Osteocyte (in vitro differentiated cells): ENCODE results near the gene WWTR1. TPM values are rescaled to one million over a fixed set of nuclear protein-coding genes. Genes with fewer than 3 reads are reported as not detected.

Source experiments
- DNase-seq: peaks from one replicate; pipeline ENCODE4 v3.0.0; 2021; ENCODE audit warnings: mixed read lengths; ENCODE audit not compliant: unreplicated experiment; ENCODE audit errors: extremely low spot score
- H3K27ac Mint-ChIP-seq: one replicate; pipeline ENCODE4 v1.8.0; 2021; ENCODE audit warnings: mild to moderate bottlenecking, mixed read lengths; ENCODE audit not compliant: unreplicated experiment
- H3K27me3 Mint-ChIP-seq: one replicate; pipeline ENCODE4 v1.8.0; 2021; ENCODE audit warnings: mixed read lengths; ENCODE audit not compliant: unreplicated experiment
- H3K36me3 Mint-ChIP-seq: one replicate; pipeline ENCODE4 v1.8.0; 2021; ENCODE audit warnings: mixed read lengths; ENCODE audit not compliant: unreplicated experiment
- H3K4me1 Mint-ChIP-seq: one replicate; pipeline ENCODE4 v1.8.0; 2021; ENCODE audit warnings: mixed read lengths; ENCODE audit not compliant: unreplicated experiment
- H3K4me3 Mint-ChIP-seq: one replicate; pipeline ENCODE4 v1.8.0; 2021; ENCODE audit warnings: mild to moderate bottlenecking, moderate library complexity, mixed read lengths; ENCODE audit not compliant: unreplicated experiment
- H3K9me3 Mint-ChIP-seq: one replicate; pipeline ENCODE4 v1.8.0; 2021; ENCODE audit warnings: mixed read lengths; ENCODE audit not compliant: unreplicated experiment
- CTCF ChIP-seq: fragments of 200-600 bp; sonication (generic); IDR thresholded peaks from 2 replicates; pipeline ENCODE4 v1.5.0; 2021; ENCODE audit warnings: antibody characterized with exemption, mild to moderate bottlenecking, moderate library complexity
- total RNA-seq: library from RNA; stranded (reverse); gene quantifications from 2 replicates; pipeline ENCODE4 v1.2.1, GENCODE V29; 2021

Gene WWTR1
- total RNA-seq, 1 donor from 2014 or later = 120 TPM

DNA sequence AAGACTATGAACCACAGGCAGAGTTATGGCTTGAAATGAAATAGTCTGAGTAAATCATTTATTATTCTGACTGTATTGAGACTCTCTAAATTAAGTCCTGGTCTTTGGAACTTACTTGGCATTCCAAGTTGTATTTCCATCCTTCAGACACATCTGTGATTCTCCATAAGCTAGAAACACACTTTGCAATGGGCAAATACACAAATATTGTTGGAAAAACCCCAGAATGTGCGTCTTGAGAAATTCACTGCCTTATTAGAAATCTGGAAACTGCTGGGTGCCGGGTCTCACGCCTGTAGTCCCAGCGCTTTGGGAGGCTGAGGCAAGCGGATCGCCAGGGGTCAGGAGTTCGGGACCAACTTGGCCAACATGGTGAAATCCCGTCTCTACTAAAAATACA is 87.8 kb downstream of the WWTR1 start:
- Mint-ChIP-seq H3K27me3 (no peaks in the 10 kb centered on the region), H3K4me3 (no peak overlapping the region), H3K4me1 (peaks cover 67% of the 10 kb centered on the region), H3K27ac (no peak overlapping the region), H3K9me3 (no peaks in the 10 kb centered on the region), H3K36me3 (peaks cover 17% of the 10 kb centered on the region)
- no peak for TF ChIP-seq CTCF
- DNase-seq = no peak

GRCh38 chr3:149567381-149567780 is 90.4 kb downstream of the WWTR1 start:
- TF ChIP-seq CTCF = no peak
- H3K4me1 Mint-ChIP-seq = peaks cover 63% of the 10 kb centered on the region
- H3K36me3 Mint-ChIP-seq = peaks cover 25% of the 10 kb centered on the region
- no peaks in the 10 kb centered on the region for H3K27me3 Mint-ChIP-seq
- no peak for DNase-seq
- no peaks in the 10 kb centered on the region for H3K9me3 Mint-ChIP-seq
- peak overlapping the region; percentile 84 for H3K27ac Mint-ChIP-seq
- H3K4me3 Mint-ChIP-seq = no peak overlapping the region

GRCh38 chr3:149566292-149566975 is 91.4 kb downstream of the WWTR1 start:
- Mint-ChIP-seq H3K27me3 (no peaks in the 10 kb centered on the region), H3K36me3 (peaks cover 16% of the 10 kb centered on the region), H3K4me1 (peaks cover 54% of the 10 kb centered on the region), H3K27ac (peak overlapping the region; percentile 84), H3K9me3 (no peaks in the 10 kb centered on the region), H3K4me3 (peak overlapping the region; percentile 1)
- no peak for TF ChIP-seq CTCF
- DNase-seq = no peak

- Mint-ChIP-seq H3K4me3 (no peak overlapping the region), H3K9me3 (no peaks in the 10 kb centered on the region), H3K4me1 (peaks cover 70% of the 10 kb centered on the region), H3K27me3 (no peaks in the 10 kb centered on the region), H3K27ac (peak overlapping the region; percentile 78), H3K36me3 (peaks cover 20% of the 10 kb centered on the region)
- no peak for TF ChIP-seq CTCF
- DNase-seq = no peak
These were observed 93.7 kb downstream of the WWTR1 start for GRCh38 chr3:149564079-149564478.

DNA sequence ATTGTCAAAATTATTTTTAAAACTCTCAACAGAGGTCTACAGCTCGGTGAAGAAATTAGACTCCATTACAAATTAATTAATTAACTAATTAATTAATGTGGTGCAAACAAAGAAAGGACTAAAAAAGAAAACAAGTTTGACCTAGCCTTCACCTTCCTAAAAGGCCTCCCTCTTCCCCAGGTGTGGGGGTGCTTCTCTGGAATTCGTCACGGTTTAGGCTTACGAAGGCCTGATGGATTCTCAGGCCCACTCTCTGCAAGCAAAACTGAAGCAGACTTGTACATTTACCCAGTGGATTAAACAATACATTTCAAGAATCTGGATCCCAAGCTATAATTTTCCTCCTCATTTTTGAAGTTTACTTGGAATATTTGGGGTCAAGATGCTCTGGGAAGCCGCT is 94.7 kb downstream of the WWTR1 start:
- Mint-ChIP-seq H3K4me1 (peaks cover 69% of the 10 kb centered on the region), H3K27me3 (no peaks in the 10 kb centered on the region), H3K27ac (no peak overlapping the region), H3K4me3 (no peak overlapping the region), H3K9me3 (no peaks in the 10 kb centered on the region), H3K36me3 (peaks cover 23% of the 10 kb centered on the region)
- no peak for DNase-seq
- no peak for TF ChIP-seq CTCF
